Glutamatergic neuron (in vitro differentiated cells): ENCODE measurements around the gene AGA. TPM values are rescaled to one million over a fixed set of nuclear protein-coding genes. Genes with fewer than 3 reads are reported as not detected.

ENCODE experiments used
- DNase-seq: peaks from one replicate; pipeline ENCODE4 v3.0.0; 2022
- H3K27ac Mint-ChIP-seq: one replicate; pipeline ENCODE4 v1.8.0; 2020; ENCODE audit warnings: mild to moderate bottlenecking, mixed read lengths, inconsistent platforms; ENCODE audit not compliant: unreplicated experiment
- H3K27me3 Mint-ChIP-seq: one replicate; pipeline ENCODE4 v1.8.0; 2020; ENCODE audit warnings: mild to moderate bottlenecking, moderate library complexity, mixed read lengths, inconsistent platforms; ENCODE audit not compliant: unreplicated experiment
- H3K36me3 Mint-ChIP-seq: one replicate; pipeline ENCODE4 v1.8.0; 2020; ENCODE audit warnings: mild to moderate bottlenecking, mixed read lengths, inconsistent platforms; ENCODE audit not compliant: unreplicated experiment
- H3K4me1 Mint-ChIP-seq: one replicate; pipeline ENCODE4 v1.8.0; 2020; ENCODE audit warnings: mild to moderate bottlenecking, low read depth, mixed read lengths, inconsistent platforms; ENCODE audit not compliant: unreplicated experiment
- H3K4me3 Mint-ChIP-seq: one replicate; pipeline ENCODE4 v1.8.0; 2020; ENCODE audit warnings: mild to moderate bottlenecking, mixed read lengths, inconsistent platforms; ENCODE audit not compliant: unreplicated experiment
- H3K9me3 Mint-ChIP-seq: one replicate; pipeline ENCODE4 v1.8.0; 2020; ENCODE audit warnings: mild to moderate bottlenecking, moderate library complexity, mixed read lengths, inconsistent platforms; ENCODE audit not compliant: unreplicated experiment
- total RNA-seq: library from RNA; stranded (reverse); fragmentation: NEBNext Ultra II Directional; extraction: Animal tissue kit (Norgen Biotek cat#: 25700); gene quantifications from one replicate; pipeline ENCODE4 v1.2.1, GENCODE V29; 2021; ENCODE audit not compliant: unreplicated experiment
- TF ChIP-seq, protein P1 (sequence below): fragments of 200-600 bp; sonication (generic); IDR thresholded peaks from one replicate; pipeline ENCODE4 v1.5.0; 2021; ENCODE audit not compliant: partially characterized antibody, unreplicated experiment

Gene AGA
- total RNA-seq, 1 donor from 2014 or later = 7.4 TPM

- no peak overlapping the region for H3K4me3 Mint-ChIP-seq
- H3K9me3 Mint-ChIP-seq = no peaks in the 10 kb centered on the region
- no peaks in the 10 kb centered on the region for H3K36me3 Mint-ChIP-seq
- no peak overlapping the region for H3K27ac Mint-ChIP-seq
- TF ChIP-seq, protein P1, sequence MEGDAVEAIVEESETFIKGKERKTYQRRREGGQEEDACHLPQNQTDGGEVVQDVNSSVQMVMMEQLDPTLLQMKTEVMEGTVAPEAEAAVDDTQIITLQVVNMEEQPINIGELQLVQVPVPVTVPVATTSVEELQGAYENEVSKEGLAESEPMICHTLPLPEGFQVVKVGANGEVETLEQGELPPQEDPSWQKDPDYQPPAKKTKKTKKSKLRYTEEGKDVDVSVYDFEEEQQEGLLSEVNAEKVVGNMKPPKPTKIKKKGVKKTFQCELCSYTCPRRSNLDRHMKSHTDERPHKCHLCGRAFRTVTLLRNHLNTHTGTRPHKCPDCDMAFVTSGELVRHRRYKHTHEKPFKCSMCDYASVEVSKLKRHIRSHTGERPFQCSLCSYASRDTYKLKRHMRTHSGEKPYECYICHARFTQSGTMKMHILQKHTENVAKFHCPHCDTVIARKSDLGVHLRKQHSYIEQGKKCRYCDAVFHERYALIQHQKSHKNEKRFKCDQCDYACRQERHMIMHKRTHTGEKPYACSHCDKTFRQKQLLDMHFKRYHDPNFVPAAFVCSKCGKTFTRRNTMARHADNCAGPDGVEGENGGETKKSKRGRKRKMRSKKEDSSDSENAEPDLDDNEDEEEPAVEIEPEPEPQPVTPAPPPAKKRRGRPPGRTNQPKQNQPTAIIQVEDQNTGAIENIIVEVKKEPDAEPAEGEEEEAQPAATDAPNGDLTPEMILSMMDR = no peak
- H3K27me3 Mint-ChIP-seq = no peaks in the 10 kb centered on the region
- no peaks in the 10 kb centered on the region for H3K4me1 Mint-ChIP-seq
- DNase-seq = no peak
Measured at GRCh38 chr4:177391287-177391686, 51.0 kb downstream of the AGA start.

- Mint-ChIP-seq H3K36me3 (no peaks in the 10 kb centered on the region), H3K27ac (no peak overlapping the region), H3K4me3 (no peak overlapping the region), H3K27me3 (no peaks in the 10 kb centered on the region), H3K4me1 (peaks cover 2% of the 10 kb centered on the region), H3K9me3 (no peaks in the 10 kb centered on the region)
- TF ChIP-seq, protein P1 = no peak
- no peak for DNase-seq
Measured at GRCh38 chr4:177386278-177386815, 55.9 kb downstream of the AGA start.

DNA sequence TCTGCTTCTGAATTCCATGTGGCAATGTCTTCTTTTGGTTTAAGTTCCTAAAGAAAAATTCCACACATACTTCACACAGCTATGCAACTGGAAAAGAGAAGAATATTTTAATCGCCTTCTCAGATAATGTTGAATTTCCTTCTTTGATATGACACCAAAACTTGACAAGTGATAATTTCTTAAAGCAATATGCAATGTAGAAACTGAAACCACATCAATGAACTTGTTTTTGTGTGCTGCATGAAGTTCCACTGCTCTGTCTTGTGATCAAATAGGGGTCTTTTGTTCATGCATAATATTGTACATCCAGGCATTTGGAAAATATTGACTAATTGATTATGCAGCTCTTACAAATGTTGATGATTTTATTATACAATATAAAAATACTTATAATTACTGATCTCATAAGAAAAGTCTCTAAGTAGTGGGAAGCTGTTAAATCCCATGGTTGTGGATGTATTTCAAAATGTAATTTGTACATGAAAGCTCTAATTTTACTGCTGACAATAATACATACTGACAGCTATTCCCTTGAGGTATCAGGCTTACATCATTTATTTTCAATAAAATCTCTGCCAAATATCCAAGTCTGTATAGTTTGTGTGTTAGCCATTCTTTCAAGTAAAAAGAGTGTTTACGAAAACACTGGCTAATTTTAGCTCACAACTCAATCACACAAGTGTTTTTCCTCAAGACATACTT, 56.5 kb downstream of the AGA start:
- Mint-ChIP-seq H3K36me3 (no peaks in the 10 kb centered on the region), H3K4me3 (no peak overlapping the region), H3K9me3 (no peaks in the 10 kb centered on the region), H3K27ac (no peak overlapping the region), H3K27me3 (no peaks in the 10 kb centered on the region), H3K4me1 (peaks cover 2% of the 10 kb centered on the region)
- DNase-seq = no peak
- TF ChIP-seq, protein P1 = no peak

DNA sequence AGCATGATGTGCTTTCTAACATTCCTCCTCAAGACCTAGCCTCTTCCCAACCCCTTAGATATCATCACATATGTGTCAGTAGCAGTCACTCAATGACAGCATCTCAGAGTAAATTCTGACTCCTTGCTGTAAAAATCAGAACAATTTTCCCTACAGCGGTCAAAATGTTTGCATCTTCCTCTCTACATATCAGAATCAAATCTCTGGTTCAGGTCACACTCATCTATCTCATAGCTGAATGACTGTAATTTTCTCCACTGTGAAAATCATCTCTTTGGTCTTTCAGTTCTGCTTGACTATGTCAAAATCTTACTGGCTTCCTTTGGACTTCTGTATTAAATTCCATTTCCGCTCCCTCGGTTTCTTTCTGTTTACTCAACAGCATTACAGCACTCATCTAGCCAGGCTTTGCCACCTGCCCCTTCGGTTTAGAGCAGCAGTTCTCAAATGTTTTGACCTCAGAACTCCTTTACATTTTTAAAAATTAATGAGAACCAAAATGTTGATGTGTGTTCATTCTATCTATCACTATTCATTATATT, 57.3 kb downstream of the AGA start:
- H3K27ac Mint-ChIP-seq = no peak overlapping the region
- DNase-seq = no peak
- H3K36me3 Mint-ChIP-seq = no peaks in the 10 kb centered on the region
- H3K27me3 Mint-ChIP-seq = no peaks in the 10 kb centered on the region
- H3K4me1 Mint-ChIP-seq = peaks cover 2% of the 10 kb centered on the region
- TF ChIP-seq, protein P1 = no peak
- H3K4me3 Mint-ChIP-seq = no peak overlapping the region
- H3K9me3 Mint-ChIP-seq = no peaks in the 10 kb centered on the region

DNA sequence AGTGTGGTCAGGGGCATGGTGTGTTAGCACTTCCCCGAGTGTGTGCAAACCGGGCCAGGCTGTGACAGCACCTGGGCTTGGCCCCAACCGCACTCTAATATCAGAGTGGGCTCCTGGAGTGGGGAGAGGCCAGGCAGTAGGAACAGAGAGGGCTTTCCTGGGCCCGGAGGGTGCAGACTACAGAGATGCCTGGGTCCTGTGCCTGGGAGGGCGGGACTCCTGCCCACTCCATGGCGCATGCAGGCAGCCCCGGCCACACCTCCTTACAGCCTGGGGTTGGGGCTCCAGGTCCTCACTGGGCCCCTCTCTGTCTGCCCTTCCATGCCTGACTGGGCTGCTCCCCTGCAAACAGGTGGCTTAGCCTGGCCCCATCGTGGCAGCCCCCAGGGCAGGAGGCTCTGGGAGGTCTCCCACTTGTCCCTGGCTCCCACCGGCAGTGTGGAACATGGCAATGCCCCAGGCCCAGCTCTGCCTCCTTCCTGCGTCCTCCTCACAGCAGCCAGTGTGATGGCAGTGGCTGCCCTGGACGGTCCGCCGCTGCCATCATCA, 60.4 kb downstream of the AGA start:
- H3K27me3 Mint-ChIP-seq = no peaks in the 10 kb centered on the region
- H3K36me3 Mint-ChIP-seq = no peaks in the 10 kb centered on the region
- TF ChIP-seq, protein P1 = no peak
- peaks cover 2% of the 10 kb centered on the region for H3K4me1 Mint-ChIP-seq
- no peak for DNase-seq
- H3K4me3 Mint-ChIP-seq = no peak overlapping the region
- H3K27ac Mint-ChIP-seq = no peak overlapping the region
- H3K9me3 Mint-ChIP-seq = no peaks in the 10 kb centered on the region
